ENCODE measurements around the gene OPA3.
"Not testable (repeated sequence)": the region's sequence is repeated elsewhere in the genome, so short reads cannot be mapped to it uniquely, and the experiment has no call there.

Gene OPA3

GRCh38 chr19:45515807-45516401 is 68.7 kb downstream of the OPA3 start:
- peaks cover 14% of the 10 kb centered on the region for H3K4me1 ChIP-seq (ENCODE audit: control insufficient read depth, insufficient read depth, low read length)
- no peak overlapping the region for H3K4me3 ChIP-seq (ENCODE audit: low read length)
- no peaks in the 10 kb centered on the region for H3K27me3 ChIP-seq (replicated peaks; ENCODE audit: control insufficient read depth, insufficient read depth, low read length)
- H3K9ac ChIP-seq (ENCODE audit: low read length): no peak overlapping the region
- DNase-seq (ENCODE audit: low read depth): no peak
- H3K36me3 ChIP-seq (ENCODE audit: control insufficient read depth, insufficient read depth, low read length, severe bottlenecking): peaks cover 18% of the 10 kb centered on the region
- H3K9me3 ChIP-seq (ENCODE audit: control insufficient read depth, low read length): no peaks in the 10 kb centered on the region

GRCh38 chr19:45515081-45515624 is 69.4 kb downstream of the OPA3 start:
- Histone ChIP-seq H3K4me3 (ENCODE audit: low read length) (no peak overlapping the region), H3K36me3 (ENCODE audit: control insufficient read depth, insufficient read depth, low read length, severe bottlenecking) (peaks cover 15% of the 10 kb centered on the region), H3K27me3 (replicated peaks; ENCODE audit: control insufficient read depth, insufficient read depth, low read length) (no peaks in the 10 kb centered on the region), H3K4me1 (ENCODE audit: control insufficient read depth, insufficient read depth, low read length) (peaks cover 14% of the 10 kb centered on the region), H3K9me3 (ENCODE audit: control insufficient read depth, low read length) (no peaks in the 10 kb centered on the region), H3K9ac (ENCODE audit: low read length) (no peak overlapping the region)
- no peak for DNase-seq (ENCODE audit: low read depth)

- Histone ChIP-seq H3K4me3 (ENCODE audit: low read length) (no peak overlapping the region), H3K4me1 (ENCODE audit: control insufficient read depth, insufficient read depth, low read length) (peaks cover 21% of the 10 kb centered on the region), H3K9ac (ENCODE audit: low read length) (no peak overlapping the region), H3K27me3 (replicated peaks; ENCODE audit: control insufficient read depth, insufficient read depth, low read length) (no peaks in the 10 kb centered on the region), H3K36me3 (ENCODE audit: control insufficient read depth, insufficient read depth, low read length, severe bottlenecking) (peaks cover 14% of the 10 kb centered on the region), H3K9me3 (ENCODE audit: control insufficient read depth, low read length) (no peaks in the 10 kb centered on the region)
- no peak for DNase-seq (ENCODE audit: low read depth)
Measured at GRCh38 chr19:45514376-45515051, 70.1 kb downstream of the OPA3 start.

GRCh38 chr19:45512881-45513483 is 71.6 kb downstream of the OPA3 start:
- H3K27me3 ChIP-seq (replicated peaks; ENCODE audit: control insufficient read depth, insufficient read depth, low read length): no peaks in the 10 kb centered on the region
- peaks cover 8% of the 10 kb centered on the region for H3K36me3 ChIP-seq (ENCODE audit: control insufficient read depth, insufficient read depth, low read length, severe bottlenecking)
- no peak overlapping the region for H3K9ac ChIP-seq (ENCODE audit: low read length)
- H3K4me1 ChIP-seq (ENCODE audit: control insufficient read depth, insufficient read depth, low read length): peaks cover 28% of the 10 kb centered on the region
- DNase-seq (ENCODE audit: low read depth): no peak
- H3K9me3 ChIP-seq (ENCODE audit: control insufficient read depth, low read length): no peaks in the 10 kb centered on the region
- no peak overlapping the region for H3K4me3 ChIP-seq (ENCODE audit: low read length)

GRCh38 chr19:45511074-45511473 is 73.5 kb downstream of the OPA3 start:
- Histone ChIP-seq H3K36me3 (ENCODE audit: control insufficient read depth, insufficient read depth, low read length, severe bottlenecking) (peaks cover 5% of the 10 kb centered on the region), H3K9me3 (ENCODE audit: control insufficient read depth, low read length) (no peaks in the 10 kb centered on the region), H3K4me3 (ENCODE audit: low read length) (no peak overlapping the region), H3K9ac (ENCODE audit: low read length) (no peak overlapping the region), H3K27me3 (replicated peaks; ENCODE audit: control insufficient read depth, insufficient read depth, low read length) (no peaks in the 10 kb centered on the region), H3K4me1 (ENCODE audit: control insufficient read depth, insufficient read depth, low read length) (peaks cover 28% of the 10 kb centered on the region)
- no peak for DNase-seq (ENCODE audit: low read depth)

GRCh38 chr19:45510352-45510751 is 74.2 kb downstream of the OPA3 start:
- not testable (repeated sequence) for H3K36me3 ChIP-seq (ENCODE audit: control insufficient read depth, insufficient read depth, low read length, severe bottlenecking); DNase-seq (ENCODE audit: low read depth); H3K27me3 ChIP-seq (replicated peaks; ENCODE audit: control insufficient read depth, insufficient read depth, low read length); H3K9ac ChIP-seq (ENCODE audit: low read length); H3K4me3 ChIP-seq (ENCODE audit: low read length); H3K9me3 ChIP-seq (ENCODE audit: control insufficient read depth, low read length)
- peaks cover 22% of the 10 kb centered on the region for H3K4me1 ChIP-seq (ENCODE audit: control insufficient read depth, insufficient read depth, low read length)

GRCh38 chr19:45509692-45510015 is 74.9 kb downstream of the OPA3 start:
- peak overlapping the region; percentile 69 for H3K4me3 ChIP-seq (ENCODE audit: low read length)
- no peaks in the 10 kb centered on the region for H3K36me3 ChIP-seq (ENCODE audit: control insufficient read depth, insufficient read depth, low read length, severe bottlenecking)
- no peak for DNase-seq (ENCODE audit: low read depth)

GRCh38 chr19:45508861-45509691 is 75.5 kb downstream of the OPA3 start:
- DNase-seq (ENCODE audit: low read depth): peak; percentile 74
- H3K9ac ChIP-seq (ENCODE audit: low read length): peak overlapping the region; percentile 87
- no peaks in the 10 kb centered on the region for H3K27me3 ChIP-seq (replicated peaks; ENCODE audit: control insufficient read depth, insufficient read depth, low read length)
- no peaks in the 10 kb centered on the region for H3K36me3 ChIP-seq (ENCODE audit: control insufficient read depth, insufficient read depth, low read length, severe bottlenecking)
- H3K4me1 ChIP-seq (ENCODE audit: control insufficient read depth, insufficient read depth, low read length): peaks cover 16% of the 10 kb centered on the region
- H3K9me3 ChIP-seq (ENCODE audit: control insufficient read depth, low read length): no peaks in the 10 kb centered on the region
- peak overlapping the region; percentile 90 for H3K4me3 ChIP-seq (ENCODE audit: low read length)

More at GRCh38 chr19:45509692-45510015, 74.9 kb downstream of the OPA3 start:
- H3K4me1 ChIP-seq (ENCODE audit: control insufficient read depth, insufficient read depth, low read length): peaks cover 22% of the 10 kb centered on the region
- no peaks in the 10 kb centered on the region for H3K27me3 ChIP-seq (replicated peaks; ENCODE audit: control insufficient read depth, insufficient read depth, low read length)
- H3K9ac ChIP-seq (ENCODE audit: low read length): peak overlapping the region; percentile 73
- H3K9me3 ChIP-seq (ENCODE audit: control insufficient read depth, low read length): no peaks in the 10 kb centered on the region

GRCh38 chr19:45508417-45508860 is 76.2 kb downstream of the OPA3 start:
- peak overlapping the region; percentile 87 for H3K9ac ChIP-seq (ENCODE audit: low read length)
- no peaks in the 10 kb centered on the region for H3K9me3 ChIP-seq (ENCODE audit: control insufficient read depth, low read length)
- peaks cover 13% of the 10 kb centered on the region for H3K4me1 ChIP-seq (ENCODE audit: control insufficient read depth, insufficient read depth, low read length)
- no peaks in the 10 kb centered on the region for H3K27me3 ChIP-seq (replicated peaks; ENCODE audit: control insufficient read depth, insufficient read depth, low read length)
- H3K36me3 ChIP-seq (ENCODE audit: control insufficient read depth, insufficient read depth, low read length, severe bottlenecking): no peaks in the 10 kb centered on the region
- DNase-seq (ENCODE audit: low read depth): peak; percentile 37
- peak overlapping the region; percentile 90 for H3K4me3 ChIP-seq (ENCODE audit: low read length)

GRCh38 chr19:45507872-45508416 is 76.7 kb downstream of the OPA3 start:
- H3K9ac ChIP-seq (ENCODE audit: low read length): peak overlapping the region; percentile 87
- DNase-seq (ENCODE audit: low read depth): peak; percentile 57
- peak overlapping the region; percentile 90 for H3K4me3 ChIP-seq (ENCODE audit: low read length)
- no peaks in the 10 kb centered on the region for H3K9me3 ChIP-seq (ENCODE audit: control insufficient read depth, low read length)
- H3K36me3 ChIP-seq (ENCODE audit: control insufficient read depth, insufficient read depth, low read length, severe bottlenecking): no peaks in the 10 kb centered on the region
- no peaks in the 10 kb centered on the region for H3K27me3 ChIP-seq (replicated peaks; ENCODE audit: control insufficient read depth, insufficient read depth, low read length)
- H3K4me1 ChIP-seq (ENCODE audit: control insufficient read depth, insufficient read depth, low read length): peaks cover 13% of the 10 kb centered on the region

Data from adipocyte (in vitro differentiated cells).